Neural cell (in vitro differentiated cells): ENCODE data around the gene SLCO2A1. TPM values are rescaled to one million over a fixed set of nuclear protein-coding genes. Genes with fewer than 3 reads are reported as not detected.

ENCODE experiments used
- H2AFZ ChIP-seq: fragments of 200-600, 300-800 bp; sonication (generic), shearing (Covaris generic); 2 replicates; pipeline ENCODE4 v1.6.0; 2014; ENCODE audit warnings: low read depth, mild to moderate bottlenecking, antibody characterized with exemption, low read length, moderate library complexity
- H3F3A ChIP-seq: fragments of 200-600 bp; shearing (Covaris generic); 2 replicates; pipeline ENCODE4 v1.6.1; 2016; ENCODE audit warnings: mild to moderate bottlenecking, moderate library complexity, mixed read lengths, antibody characterized with exemption, low read length; ENCODE audit not compliant: insufficient read depth, poor library complexity, severe bottlenecking
- H3K27ac ChIP-seq: fragments of 200-600, 300-800 bp; sonication (generic), shearing (Covaris generic); 2 replicates; pipeline ENCODE4 v1.5.1; 2014; ENCODE audit warnings: mild to moderate bottlenecking, low read length, moderate library complexity
- H3K27me3 ChIP-seq: fragments of 300-800, 200-600 bp; sonication (generic), shearing (Covaris generic); 2 replicates; pipeline ENCODE4 v1.6.0; 2014; ENCODE audit warnings: mild to moderate bottlenecking, low read depth, low read length, moderate library complexity; ENCODE audit not compliant: insufficient read depth
- H3K36me3 ChIP-seq: fragments of 300-800, 200-600 bp; sonication (generic), shearing (Covaris generic); 2 replicates; pipeline ENCODE4 v1.5.1; 2014; ENCODE audit warnings: mild to moderate bottlenecking, antibody characterized with exemption, low read length, moderate library complexity; ENCODE audit not compliant: insufficient read depth
- H3K4me2 ChIP-seq: fragments of 300-800, 200-600 bp; sonication (generic), shearing (Covaris generic); 2 replicates; pipeline ENCODE4 v1.6.0; 2014; ENCODE audit warnings: mild to moderate bottlenecking, low read length
- H3K4me3 ChIP-seq: fragments of 300-800, 200-600 bp; sonication (generic), shearing (Covaris generic); 2 replicates; pipeline ENCODE4 v1.5.1; 2014; ENCODE audit warnings: mild to moderate bottlenecking, low read length, moderate library complexity
- H3K79me2 ChIP-seq: fragments of 200-600 bp; shearing (Covaris generic); replicated peaks from 2 replicates; pipeline ENCODE4 v1.6.0; 2014; ENCODE audit warnings: mild to moderate bottlenecking, low read length, moderate library complexity; ENCODE audit not compliant: insufficient read depth
- H3K9ac ChIP-seq: fragments of 300-800, 200-600 bp; sonication (generic), shearing (Covaris generic); 2 replicates; pipeline ENCODE4 v1.6.1; 2016; ENCODE audit warnings: mild to moderate bottlenecking, low read length, mixed read lengths
- H3K9me2 ChIP-seq: fragments of 200-600 bp; shearing (Covaris generic); 2 replicates; pipeline ENCODE4 v1.6.1; 2016; ENCODE audit warnings: mild to moderate bottlenecking, low read length, mixed read lengths; ENCODE audit not compliant: insufficient read depth
- H3K9me3 ChIP-seq: fragments of 200-600, 300-800 bp; sonication (generic), shearing (Covaris generic); 2 replicates; pipeline ENCODE4 v1.6.1; 2016; ENCODE audit warnings: mild to moderate bottlenecking, mixed run types, low read length, moderate library complexity, mixed read lengths
- H4K20me1 ChIP-seq: fragments of 200-600 bp; shearing (Covaris generic); 2 replicates; pipeline ENCODE4 v1.6.1; 2016; ENCODE audit warnings: mild to moderate bottlenecking, mixed run types; ENCODE audit not compliant: insufficient read depth
- EP300 ChIP-seq: fragments of 450-650 bp; conservative IDR thresholded peaks from 2 replicates; pipeline ENCODE4 v1.6.1; 2014; ENCODE audit warnings: antibody characterized with exemption, mild to moderate bottlenecking, moderate library complexity; ENCODE audit not compliant: poor library complexity, severe bottlenecking
- EZH2 ChIP-seq: fragments of 200-600, 300-800 bp; shearing (Covaris generic), sonication (generic); IDR thresholded peaks from 2 replicates; pipeline ENCODE4 v1.6.1; 2014; ENCODE audit warnings: antibody characterized with exemption, low read length, borderline replicate concordance, mild to moderate bottlenecking; ENCODE audit not compliant: insufficient read depth, poor library complexity, severe bottlenecking
- MXI1 ChIP-seq: fragments of 450-650 bp; conservative IDR thresholded peaks from 2 replicates; pipeline ENCODE4 v1.6.1; 2014; ENCODE audit warnings: antibody characterized with exemption, mild to moderate bottlenecking; ENCODE audit not compliant: poor library complexity, severe bottlenecking
- POLR2AphosphoS5 ChIP-seq: IDR thresholded peaks from 2 replicates; pipeline ENCODE4 v1.6.1; 2012
- RAD21 ChIP-seq: fragments of 450-650 bp; conservative IDR thresholded peaks from 2 replicates; pipeline ENCODE4 v1.6.1; 2014; ENCODE audit warnings: antibody characterized with exemption, mild to moderate bottlenecking, moderate library complexity
- SMC3 ChIP-seq: fragments of 450-650 bp; conservative IDR thresholded peaks from 2 replicates; pipeline ENCODE4 v1.6.1; 2014; ENCODE audit warnings: antibody characterized with exemption, mild to moderate bottlenecking, moderate library complexity; ENCODE audit not compliant: poor library complexity
- TAF1 ChIP-seq: IDR thresholded peaks from 2 replicates; pipeline ENCODE4 v1.6.1; 2012; ENCODE audit warnings: low read depth
- polyA plus RNA-seq: library from polyadenylated mRNA; depleted of rRNA; stranded (reverse); fragments of >200 nt; gene quantifications from 2 replicates; pipeline ENCODE4 v1.2.3, GENCODE V29; 2014
- TF ChIP-seq, protein P1 (sequence below): fragments of 450-650 bp; IDR thresholded peaks from 2 replicates; pipeline ENCODE4 v1.5.1; 2014; ENCODE audit warnings: antibody characterized with exemption, mild to moderate bottlenecking, moderate library complexity; ENCODE audit not compliant: poor library complexity, severe bottlenecking
- TF ChIP-seq, protein P2 (sequence below): IDR thresholded peaks from 2 replicates; pipeline ENCODE4 v1.6.1; 2012; ENCODE audit warnings: borderline replicate concordance

SLCO2A1 gene
- polyA plus RNA-seq, 1 donor from 2014 or later: not detected

- no peak overlapping the region for H2AFZ ChIP-seq
- TF ChIP-seq TAF1 (no peak), EZH2 (no peak), MXI1 (no peak), SMC3 (no peak), POLR2AphosphoS5 (no peak), EP300 (no peak), RAD21 (no peak)
- TF ChIP-seq, protein P1, sequence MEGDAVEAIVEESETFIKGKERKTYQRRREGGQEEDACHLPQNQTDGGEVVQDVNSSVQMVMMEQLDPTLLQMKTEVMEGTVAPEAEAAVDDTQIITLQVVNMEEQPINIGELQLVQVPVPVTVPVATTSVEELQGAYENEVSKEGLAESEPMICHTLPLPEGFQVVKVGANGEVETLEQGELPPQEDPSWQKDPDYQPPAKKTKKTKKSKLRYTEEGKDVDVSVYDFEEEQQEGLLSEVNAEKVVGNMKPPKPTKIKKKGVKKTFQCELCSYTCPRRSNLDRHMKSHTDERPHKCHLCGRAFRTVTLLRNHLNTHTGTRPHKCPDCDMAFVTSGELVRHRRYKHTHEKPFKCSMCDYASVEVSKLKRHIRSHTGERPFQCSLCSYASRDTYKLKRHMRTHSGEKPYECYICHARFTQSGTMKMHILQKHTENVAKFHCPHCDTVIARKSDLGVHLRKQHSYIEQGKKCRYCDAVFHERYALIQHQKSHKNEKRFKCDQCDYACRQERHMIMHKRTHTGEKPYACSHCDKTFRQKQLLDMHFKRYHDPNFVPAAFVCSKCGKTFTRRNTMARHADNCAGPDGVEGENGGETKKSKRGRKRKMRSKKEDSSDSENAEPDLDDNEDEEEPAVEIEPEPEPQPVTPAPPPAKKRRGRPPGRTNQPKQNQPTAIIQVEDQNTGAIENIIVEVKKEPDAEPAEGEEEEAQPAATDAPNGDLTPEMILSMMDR: no peak
- TF ChIP-seq, protein P2, sequence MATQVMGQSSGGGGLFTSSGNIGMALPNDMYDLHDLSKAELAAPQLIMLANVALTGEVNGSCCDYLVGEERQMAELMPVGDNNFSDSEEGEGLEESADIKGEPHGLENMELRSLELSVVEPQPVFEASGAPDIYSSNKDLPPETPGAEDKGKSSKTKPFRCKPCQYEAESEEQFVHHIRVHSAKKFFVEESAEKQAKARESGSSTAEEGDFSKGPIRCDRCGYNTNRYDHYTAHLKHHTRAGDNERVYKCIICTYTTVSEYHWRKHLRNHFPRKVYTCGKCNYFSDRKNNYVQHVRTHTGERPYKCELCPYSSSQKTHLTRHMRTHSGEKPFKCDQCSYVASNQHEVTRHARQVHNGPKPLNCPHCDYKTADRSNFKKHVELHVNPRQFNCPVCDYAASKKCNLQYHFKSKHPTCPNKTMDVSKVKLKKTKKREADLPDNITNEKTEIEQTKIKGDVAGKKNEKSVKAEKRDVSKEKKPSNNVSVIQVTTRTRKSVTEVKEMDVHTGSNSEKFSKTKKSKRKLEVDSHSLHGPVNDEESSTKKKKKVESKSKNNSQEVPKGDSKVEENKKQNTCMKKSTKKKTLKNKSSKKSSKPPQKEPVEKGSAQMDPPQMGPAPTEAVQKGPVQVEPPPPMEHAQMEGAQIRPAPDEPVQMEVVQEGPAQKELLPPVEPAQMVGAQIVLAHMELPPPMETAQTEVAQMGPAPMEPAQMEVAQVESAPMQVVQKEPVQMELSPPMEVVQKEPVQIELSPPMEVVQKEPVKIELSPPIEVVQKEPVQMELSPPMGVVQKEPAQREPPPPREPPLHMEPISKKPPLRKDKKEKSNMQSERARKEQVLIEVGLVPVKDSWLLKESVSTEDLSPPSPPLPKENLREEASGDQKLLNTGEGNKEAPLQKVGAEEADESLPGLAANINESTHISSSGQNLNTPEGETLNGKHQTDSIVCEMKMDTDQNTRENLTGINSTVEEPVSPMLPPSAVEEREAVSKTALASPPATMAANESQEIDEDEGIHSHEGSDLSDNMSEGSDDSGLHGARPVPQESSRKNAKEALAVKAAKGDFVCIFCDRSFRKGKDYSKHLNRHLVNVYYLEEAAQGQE: no peak
These were observed 6.1 kb upstream of the SLCO2A1 start for GRCh38 chr3:134035836-134036235.

GRCh38 chr3:134034005-134034785, 4.5 kb upstream of the SLCO2A1 start:
- Histone ChIP-seq H4K20me1 (no peaks in the 10 kb centered on the region), H3K36me3 (no peaks in the 10 kb centered on the region), H3K4me2 (no peak overlapping the region), H2AFZ (no peak overlapping the region), H3K4me3 (no peak overlapping the region), H3K9me2 (no peaks in the 10 kb centered on the region), H3K9ac (no peak overlapping the region), H3F3A (no peaks in the 10 kb centered on the region), H3K27me3 (peaks cover 15% of the 10 kb centered on the region), H3K79me2 (no peaks in the 10 kb centered on the region), H3K27ac (no peak overlapping the region), H3K9me3 (no peaks in the 10 kb centered on the region)
- no peak for TF ChIP-seq MXI1
- TF ChIP-seq POLR2AphosphoS5: no peak
- TF ChIP-seq EP300: no peak
- no peak for TF ChIP-seq SMC3
- TF ChIP-seq, protein P1: no peak
- TF ChIP-seq EZH2: no peak
- TF ChIP-seq, protein P2: no peak
- no peak for TF ChIP-seq TAF1
- TF ChIP-seq RAD21: no peak

More at GRCh38 chr3:134035836-134036235, 6.1 kb upstream of the SLCO2A1 start:
- Histone ChIP-seq H3K9me2 (no peaks in the 10 kb centered on the region), H3K27me3 (peaks cover 2% of the 10 kb centered on the region), H4K20me1 (no peaks in the 10 kb centered on the region), H3K9me3 (no peaks in the 10 kb centered on the region), H3K4me2 (no peak overlapping the region), H3K27ac (no peak overlapping the region), H3K4me3 (no peak overlapping the region), H3K79me2 (no peaks in the 10 kb centered on the region), H3F3A (no peaks in the 10 kb centered on the region), H3K36me3 (no peaks in the 10 kb centered on the region), H3K9ac (no peak overlapping the region)
